GM19452 (cell line): ENCODE measurements around the gene NKIRAS1.
"Not testable (repeated sequence)": the region's sequence is repeated elsewhere in the genome, so short reads cannot be mapped to it uniquely, and the experiment has no call there.

ENCODE experiments used
- ATAC-seq: cut with Tn5 transposase; IDR thresholded peaks from one replicate; pipeline ENCODE4 v1.9.1; 2021; ENCODE audit not compliant: unreplicated experiment

Gene NKIRAS1

DNA sequence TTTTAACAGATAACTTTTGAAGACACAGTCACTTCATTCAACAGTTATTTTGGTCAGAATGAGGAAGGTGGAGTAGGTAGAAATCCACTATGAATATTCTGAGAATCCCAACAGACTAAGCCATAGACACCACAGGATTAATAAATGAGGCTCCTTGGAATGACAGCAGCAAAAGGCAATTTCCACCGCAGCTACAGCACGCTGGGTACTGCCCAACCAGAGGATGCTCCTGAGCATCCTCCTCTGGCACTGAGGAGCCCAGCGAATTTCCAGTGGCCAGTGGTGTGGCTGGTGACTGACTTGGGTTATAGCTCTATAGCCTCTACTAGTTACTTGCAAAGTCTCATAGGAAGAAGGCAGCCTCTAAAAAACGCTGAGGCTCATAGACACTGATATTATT lies 24.6 kb upstream of the NKIRAS1 start:
- ATAC-seq, result no peak

- ATAC-seq, result no peak
Observed at GRCh38 chr3:23940775-23941174, 24.0 kb upstream of the NKIRAS1 start.

DNA sequence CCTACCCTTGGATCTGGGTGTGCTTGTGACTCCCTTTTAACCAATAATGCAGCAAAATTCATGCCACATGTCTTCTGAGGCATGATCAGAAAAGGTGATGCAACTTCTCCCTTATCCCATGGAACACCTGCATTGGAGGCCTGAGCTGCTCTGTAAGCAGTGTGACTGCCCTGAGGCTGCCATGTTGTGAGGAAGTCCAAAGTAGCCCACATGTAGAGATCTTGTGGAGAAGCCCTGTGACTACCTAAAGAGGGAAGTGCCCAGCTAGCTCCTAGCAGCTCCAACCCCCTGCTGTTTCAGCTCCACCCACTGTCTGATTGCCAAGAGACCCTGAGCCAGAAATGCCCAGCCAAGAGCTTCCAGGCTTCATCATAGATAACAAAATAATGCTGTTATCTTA lies 21.9 kb upstream of the NKIRAS1 start:
- ATAC-seq, result no peak

GRCh38 chr3:23937296-23937695 lies 20.5 kb upstream of the NKIRAS1 start:
- no peak for ATAC-seq

- no peak for ATAC-seq
Observed at GRCh38 chr3:23934253-23934652, 17.5 kb upstream of the NKIRAS1 start.

DNA sequence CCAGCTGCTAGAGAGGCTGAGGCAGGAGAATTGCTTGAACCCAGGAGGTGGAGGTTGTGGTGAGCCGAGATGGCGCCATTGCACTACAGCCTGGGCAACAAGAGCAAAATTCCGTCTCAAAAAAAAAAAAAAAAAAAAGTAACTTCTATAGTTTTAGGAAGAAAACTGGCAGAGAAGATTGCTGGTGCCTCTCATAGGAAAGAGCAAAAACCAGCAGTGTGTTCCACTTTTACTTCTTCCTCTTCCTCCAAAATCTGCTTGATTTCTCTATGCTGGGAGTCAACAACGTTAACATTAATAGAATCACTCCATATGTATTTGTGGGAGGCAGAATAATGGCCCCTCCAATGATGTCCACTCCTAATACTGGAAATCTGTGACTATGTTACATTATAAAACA lies 15.8 kb upstream of the NKIRAS1 start:
- ATAC-seq, result no peak

- ATAC-seq, result no peak
Observed at GRCh38 chr3:23931597-23931996, 14.8 kb upstream of the NKIRAS1 start.

- no peak for ATAC-seq
Observed at GRCh38 chr3:23928524-23928923, 11.7 kb upstream of the NKIRAS1 start.

DNA sequence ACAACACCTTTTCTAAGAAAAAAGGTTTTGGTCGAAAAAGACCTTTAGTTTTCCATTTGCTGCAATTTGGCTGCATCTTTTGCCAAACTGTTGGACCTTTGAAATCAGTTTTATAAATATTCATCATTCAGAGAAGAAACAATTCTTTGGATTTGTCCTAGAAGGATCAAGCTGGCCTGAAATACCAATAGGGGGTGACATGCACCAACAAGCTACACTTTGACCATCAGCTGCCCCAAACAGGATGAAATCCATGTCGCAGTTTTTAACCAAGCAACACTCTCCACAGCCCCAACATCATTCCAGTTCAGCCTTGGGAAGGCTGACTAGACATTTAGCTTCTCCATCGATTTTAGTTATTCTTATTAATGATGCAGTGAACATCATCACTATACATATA lies 9.9 kb upstream of the NKIRAS1 start:
- ATAC-seq, result no peak

- ATAC-seq, result no peak
Observed at GRCh38 chr3:23926246-23926645, 9.5 kb upstream of the NKIRAS1 start.

DNA sequence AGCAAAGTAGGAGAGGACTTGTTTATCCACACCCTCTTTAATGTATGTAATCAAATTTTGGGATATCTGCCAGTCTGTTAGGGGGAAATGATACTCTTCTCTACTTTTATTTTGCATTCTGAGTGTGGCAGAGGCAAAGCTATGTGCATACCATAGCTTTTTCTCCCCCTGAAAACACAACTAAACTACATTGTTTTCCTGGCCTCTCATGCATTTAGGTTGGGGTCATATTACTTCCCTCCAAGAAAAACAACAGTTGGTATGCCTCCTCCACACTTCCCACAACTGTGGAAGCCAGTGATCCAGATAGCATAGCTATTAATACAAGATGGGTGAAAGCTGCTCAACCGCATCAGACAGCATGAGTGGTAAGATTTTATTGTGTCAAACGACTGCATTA lies 7.0 kb upstream of the NKIRAS1 start:
- ATAC-seq, result no peak

DNA sequence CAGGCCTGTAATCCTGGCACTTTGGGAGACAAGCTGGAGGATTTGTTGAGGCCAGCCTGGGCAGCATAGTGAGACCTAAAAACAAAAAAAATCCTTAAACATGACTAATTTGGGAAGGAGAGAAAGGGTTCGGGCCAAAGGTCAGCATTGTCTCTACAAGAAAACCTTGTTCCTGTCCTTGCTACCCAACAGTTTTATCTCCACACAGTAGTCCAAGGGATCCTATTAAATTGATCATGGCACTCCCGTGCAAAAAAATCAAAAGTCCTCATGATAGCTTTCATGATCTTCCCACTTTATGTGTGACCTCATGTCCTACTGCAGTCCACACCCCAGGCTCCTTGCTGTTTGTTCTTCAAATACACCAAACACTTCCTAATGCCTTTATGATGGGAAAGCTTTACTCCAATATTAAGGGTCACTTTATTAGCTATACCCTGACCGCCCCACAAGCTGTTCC lies 4.3 kb upstream of the NKIRAS1 start:
- no peak for ATAC-seq

- no peak for ATAC-seq
Observed at GRCh38 chr3:23920151-23920655, 3.4 kb upstream of the NKIRAS1 start.

- ATAC-seq, result no peak
Observed at GRCh38 chr3:23919628-23920027, 2.8 kb upstream of the NKIRAS1 start.

GRCh38 chr3:23918331-23918730 lies 1.5 kb upstream of the NKIRAS1 start:
- ATAC-seq, result not testable (repeated sequence)

DNA sequence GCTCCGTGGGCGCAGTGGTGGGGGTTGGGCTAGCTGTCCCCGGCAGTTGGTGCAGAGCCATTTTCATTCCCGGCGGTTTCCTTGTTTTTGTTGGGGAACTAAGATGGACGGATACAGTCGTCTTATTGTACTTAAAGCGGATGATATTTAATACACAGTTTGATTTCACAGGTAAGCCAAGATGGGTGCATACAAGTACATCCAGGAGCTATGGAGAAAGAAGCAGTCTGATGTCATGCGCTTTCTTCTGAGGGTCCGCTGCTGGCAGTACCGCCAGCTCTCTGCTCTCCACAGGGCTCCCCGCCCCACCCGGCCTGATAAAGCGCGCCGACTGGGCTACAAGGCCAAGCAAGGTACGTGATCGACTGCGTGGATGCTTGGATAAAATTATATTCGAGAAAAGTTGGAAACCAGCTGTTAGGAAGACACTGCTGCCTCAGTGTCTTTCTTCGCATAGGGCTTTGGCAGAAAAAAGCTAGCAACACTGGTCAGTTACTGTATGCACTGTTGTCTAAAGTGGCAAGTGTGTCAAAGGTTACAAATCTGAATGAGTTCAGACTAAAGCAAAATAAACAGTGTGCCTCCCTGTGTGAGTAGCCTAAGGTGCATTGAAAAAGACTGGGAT lies 1.0 kb upstream of the NKIRAS1 start:
- ATAC-seq, result not testable (repeated sequence)

DNA sequence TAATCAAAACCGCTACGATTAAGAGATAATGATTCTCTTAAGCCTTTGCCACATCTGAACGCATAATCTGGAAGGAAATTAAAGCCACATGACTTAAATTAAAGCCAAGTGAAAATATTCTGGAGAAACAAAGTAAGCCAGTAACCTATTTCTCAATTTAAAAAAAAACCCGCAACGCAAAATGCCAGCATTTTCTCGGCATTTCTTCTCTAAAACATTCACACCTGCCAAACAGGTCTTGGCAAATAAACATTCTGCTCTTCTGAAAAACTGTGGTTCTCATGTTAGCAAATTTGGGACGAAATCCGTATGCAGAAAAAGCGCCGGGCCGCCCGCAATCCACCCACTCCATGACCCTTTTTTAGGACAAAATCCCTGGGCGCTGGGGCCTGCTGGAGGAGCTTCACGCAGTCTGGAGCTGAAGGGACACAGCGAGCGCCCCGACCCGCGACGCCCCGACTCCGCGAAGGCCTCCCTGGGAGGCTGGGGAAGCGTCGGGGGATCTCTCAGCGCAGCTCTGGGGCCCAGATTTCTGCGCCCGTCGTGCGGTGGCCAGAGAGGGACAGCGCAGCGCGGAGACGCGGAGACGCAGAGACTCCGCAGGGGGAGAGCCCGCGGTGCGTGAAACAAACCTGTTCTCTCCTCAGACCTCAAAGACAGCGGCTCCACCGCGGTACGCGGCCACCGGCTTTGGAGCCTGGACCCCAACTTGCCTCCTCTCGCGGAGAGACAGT lies 471 bp downstream of the NKIRAS1 start:
- peak; percentile 56 for ATAC-seq

DNA sequence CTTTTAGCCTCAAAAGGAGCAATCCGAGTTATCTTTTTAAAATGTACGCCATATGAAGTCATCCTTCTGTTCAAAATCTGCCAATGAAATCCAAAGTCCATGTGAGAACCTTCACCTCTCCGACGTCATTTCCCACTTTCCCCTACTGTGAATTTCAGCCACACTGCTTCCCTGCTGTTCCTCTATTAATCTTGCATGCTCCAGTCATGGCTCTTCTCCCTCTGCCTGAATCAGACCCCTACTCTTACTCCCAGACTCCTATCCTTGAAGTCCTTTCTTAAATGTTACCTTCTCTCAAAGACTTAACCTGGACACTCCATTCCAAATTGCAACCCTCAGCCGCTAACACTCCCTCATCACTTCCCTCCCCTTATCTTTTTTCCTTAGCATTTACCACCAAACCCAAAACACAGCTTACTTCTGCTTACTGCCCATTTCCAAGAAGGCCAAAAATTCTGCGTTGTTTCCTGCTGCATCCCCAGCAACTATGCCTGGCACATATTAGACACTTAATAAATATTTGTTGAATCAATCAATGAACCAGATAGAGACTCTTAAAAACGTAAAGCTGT lies 1.2 kb downstream of the NKIRAS1 start:
- no peak for ATAC-seq

DNA sequence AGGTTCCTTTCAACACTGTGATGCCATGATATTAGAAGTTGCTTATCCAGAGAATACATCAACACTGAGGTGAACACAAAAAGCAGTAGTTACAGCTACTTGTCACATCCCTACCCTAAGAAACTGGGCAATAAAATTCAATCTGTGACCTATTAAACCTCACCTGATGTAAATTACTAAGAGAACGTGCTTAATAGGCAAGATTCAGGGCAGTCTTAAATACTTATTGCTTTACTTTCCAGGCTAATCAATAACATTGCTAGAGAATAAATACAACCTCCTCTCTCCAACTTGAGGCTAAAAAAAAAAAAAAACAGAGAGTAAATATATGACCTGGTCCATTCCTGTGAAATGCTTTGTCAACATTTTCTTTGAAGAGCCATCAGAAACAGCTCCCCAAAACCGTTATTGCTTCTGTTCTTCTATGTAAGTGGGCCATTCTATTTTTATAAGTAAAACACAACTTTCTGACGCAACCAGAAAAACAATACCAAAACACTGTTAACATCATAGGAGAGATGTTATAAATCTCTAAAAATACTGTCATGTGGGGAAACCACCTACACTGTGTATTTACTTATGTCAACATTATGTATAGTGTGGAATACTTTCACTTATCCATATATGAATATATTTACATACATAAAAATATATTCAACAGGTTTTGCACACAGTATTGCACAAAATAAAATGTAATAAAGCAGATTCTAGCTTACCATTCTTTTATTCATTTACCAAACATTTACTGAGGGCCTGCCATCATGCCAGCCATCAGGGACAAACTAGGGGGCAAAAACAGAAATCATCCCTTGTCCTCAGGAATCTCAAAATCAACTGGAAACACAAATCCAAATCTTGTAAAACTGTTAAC lies 2.7 kb downstream of the NKIRAS1 start:
- ATAC-seq, result no peak

DNA sequence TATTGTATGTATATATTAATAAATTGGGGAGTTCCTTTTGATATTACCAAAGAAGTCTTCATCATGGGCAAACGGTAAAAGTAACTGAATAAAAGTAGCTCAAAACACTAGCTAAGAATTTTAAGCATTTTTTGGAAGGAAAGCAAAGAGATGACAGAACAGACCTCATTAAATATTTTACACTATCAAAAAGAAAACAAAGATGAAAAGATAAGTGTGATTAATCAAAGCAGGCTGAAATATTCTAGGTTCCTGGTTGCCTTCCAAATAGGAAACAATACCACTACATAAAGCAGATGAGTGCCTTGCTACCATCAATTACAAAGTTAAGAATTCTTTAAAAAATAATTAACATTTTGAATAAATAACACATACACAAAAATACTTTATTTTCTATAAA lies 3.6 kb downstream of the NKIRAS1 start:
- ATAC-seq, result no peak

DNA sequence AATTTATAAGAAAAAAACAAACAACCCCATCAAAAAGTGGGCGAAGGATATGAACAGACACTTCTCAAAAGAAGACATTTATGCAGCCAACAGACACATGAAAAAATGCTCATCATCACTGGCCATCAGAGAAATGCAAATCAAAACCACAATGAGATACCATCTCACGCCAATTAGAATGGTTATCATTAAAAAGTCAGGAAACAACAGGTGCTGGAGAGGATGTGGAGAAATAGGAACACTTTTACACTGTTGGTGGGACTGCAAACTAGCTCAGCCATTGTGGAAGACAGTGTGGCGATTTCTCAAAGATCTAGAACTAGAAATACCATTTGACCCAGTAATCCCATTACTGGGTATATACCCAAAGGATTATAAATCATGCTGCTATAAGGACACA lies 4.5 kb downstream of the NKIRAS1 start:
- ATAC-seq, result not testable (repeated sequence)
